NCI-H226 (cell line): Measurements from ENCODE around the gene KRT76.
A peak's percentile ranks its signal among the peaks of the same experiment; 100 is the strongest.

Experiments used
- DNase-seq: peaks from one replicate; pipeline ENCODE4 v3.0.0-alpha.2; 2015

KRT76 gene

GRCh38 chr12:52776913-52777395 is at the start of gene KRT76:
KRT76 (minus strand) TSS chr12:52777345; CDS start chr12:52777291, 54 bp downstream.
- no peak for DNase-seq

GRCh38 chr12:52825961-52826360 is 48.8 kb upstream of the KRT76 start:
- DNase-seq, result no peak

GRCh38 chr12:52824741-52825410 is 47.7 kb upstream of the KRT76 start:
- no peak for DNase-seq

- no peak for DNase-seq
These were observed 46.8 kb upstream of the KRT76 start for GRCh38 chr12:52823761-52824450.

GRCh38 chr12:52822771-52823510 is 45.8 kb upstream of the KRT76 start:
- no peak for DNase-seq

GRCh38 chr12:52821826-52822660 is 44.9 kb upstream of the KRT76 start:
- DNase-seq, result peak; percentile 55

GRCh38 chr12:52821071-52821730 is 44.1 kb upstream of the KRT76 start:
- no peak for DNase-seq

- no peak for DNase-seq
These were observed 43.4 kb upstream of the KRT76 start for GRCh38 chr12:52820521-52820920.

GRCh38 chr12:52819731-52820510 is 42.8 kb upstream of the KRT76 start:
- DNase-seq, result no peak

GRCh38 chr12:52818887-52819420 is 41.8 kb upstream of the KRT76 start:
- DNase-seq, result no peak

- DNase-seq, result no peak
These were observed 41.2 kb upstream of the KRT76 start for GRCh38 chr12:52818388-52818787.

- no peak for DNase-seq
These were observed 40.6 kb upstream of the KRT76 start for GRCh38 chr12:52817699-52818238.

- DNase-seq, result no peak
These were observed 40.0 kb upstream of the KRT76 start for GRCh38 chr12:52817003-52817698.

GRCh38 chr12:52815676-52816588 is 38.8 kb upstream of the KRT76 start:
- DNase-seq, result no peak

GRCh38 chr12:52815161-52815560 is 38.0 kb upstream of the KRT76 start:
- no peak for DNase-seq

GRCh38 chr12:52814710-52815155 is 37.6 kb upstream of the KRT76 start:
- DNase-seq, result no peak

GRCh38 chr12:52813885-52814709 is 37.0 kb upstream of the KRT76 start, which contains the start of gene KRT4:
KRT4 (minus strand) TSS chr12:52814116; CDS start chr12:52814058, 58 bp downstream.
- peak; percentile 43 for DNase-seq
